HepG2 (cell line): Measurements from ENCODE around the gene GABRR2. TPM values are rescaled to one million over a fixed set of nuclear protein-coding genes. Genes with fewer than 3 reads are reported as not detected.

Source experiments
- ATAC-seq: fragments of 200-7000 bp; cut with Tn5 transposase; 3 replicates; pipeline ENCODE4 v1.9.1; 2020; ENCODE audit warnings: mild to moderate bottlenecking, moderate library complexity
- BruUV-seq: library from RNA; stranded (reverse); fragments of 400-500 nt; replicated peaks from 2 replicates; lab custom pipeline; 2021; lab: Mats Ljungman, UMichigan
- CTCF ChIA-PET: fragments of 300-600 bp; formaldehyde crosslinking; extraction: SDS; loops from one replicate; lab custom pipeline; 2021; ENCODE audit warnings: low total read pairs, inconsistent platforms, low intra/inter-chr PET ratio; lab: Yijun Ruan, JAX
- POLR2A ChIA-PET: fragments of 350-600 bp; sonication (Branson Sonifier 250); formaldehyde crosslinking; loops from one replicate; lab custom pipeline; 2020; ENCODE audit warnings: antibody characterized with exemption, inconsistent platforms; lab: Yijun Ruan, JAX
- DNase-seq: peaks from one replicate; pipeline ENCODE4 v3.0.0-alpha.2; 2015; ENCODE audit warnings: low spot score
- FAIRE-seq: peaks from 3 replicates; lab custom pipeline; 2011; peaks lifted over from hg19 to GRCh38; lab: Jason Lieb, UNC
- H2AFZ ChIP-seq: one replicate; pipeline ENCODE4 v1.6.1; 2011; ENCODE audit warnings: low read length, inconsistent platforms
- H3K27ac ChIP-seq: fragments of 300-600 bp; 3 replicates; pipeline ENCODE4 v1.8.0; 2011; ENCODE audit warnings: mixed run types, mild to moderate bottlenecking, mixed read lengths, low read length, inconsistent platforms; ENCODE audit not compliant: insufficient read depth; ENCODE audit errors: extremely low read length
- H3K27me3 ChIP-seq, 2 experiments: fragments of 200-600 bp in 1 of 2; 2 replicates in 1 of 2; 3 replicates in 1 of 2; pipeline versions ENCODE4 v1.6.0 to v1.8.0; 2011; ENCODE audit warnings: low read length in 2 of 2, mild to moderate bottlenecking in 2 of 2, moderate library complexity in 2 of 2, inconsistent platforms in 1 of 2; ENCODE audit not compliant: insufficient read depth in 2 of 2, control insufficient read depth in 1 of 2
- H3K36me3 ChIP-seq, 2 experiments: fragments of 200-600 bp in 1 of 2; replicated peaks in 1 of 2; 2 replicates in 1 of 2; 3 replicates in 1 of 2; pipeline versions ENCODE4 v1.5.1 to v1.8.0; 2011; ENCODE audit warnings: low read length in 2 of 2, inconsistent platforms in 1 of 2; ENCODE audit not compliant: insufficient read depth in 2 of 2, control insufficient read depth in 1 of 2
- H3K4me1 ChIP-seq: 2 replicates; pipeline ENCODE4 v1.5.1; 2012; ENCODE audit warnings: low read length, inconsistent platforms; ENCODE audit not compliant: insufficient read depth
- H3K4me2 ChIP-seq: 2 replicates; pipeline ENCODE4 v1.6.0; 2011; ENCODE audit warnings: low read depth, low read length, inconsistent platforms
- H3K4me3 ChIP-seq, 3 experiments: fragments of 200-600 bp in 1 of 3; sonication (generic), shearing (Covaris generic) in 1 of 3; replicated peaks in 1 of 3; 2 replicates each; pipeline ENCODE4 v1.5.1; 2011 to 2016; ENCODE audit warnings: low read length in 3 of 3, inconsistent platforms in 2 of 3, low read depth in 2 of 3, mild to moderate bottlenecking in 2 of 3, control low read depth in 1 of 3, mixed read lengths in 1 of 3; ENCODE audit not compliant: insufficient read depth in 1 of 3
- H3K79me2 ChIP-seq: one replicate; pipeline ENCODE4 v1.6.1; 2011; ENCODE audit warnings: low read length, inconsistent platforms; ENCODE audit not compliant: insufficient read depth
- H3K9ac ChIP-seq: 2 replicates; pipeline ENCODE4 v1.6.0; 2011; ENCODE audit warnings: mild to moderate bottlenecking, low read depth, low read length, inconsistent platforms; ENCODE audit not compliant: insufficient read depth
- H3K9me3 ChIP-seq: 2 replicates; pipeline ENCODE4 v1.5.1; 2012; ENCODE audit warnings: mild to moderate bottlenecking, low read length
- H4K20me1 ChIP-seq: 2 replicates; pipeline ENCODE4 v1.6.0; 2011; ENCODE audit warnings: inconsistent platforms, mild to moderate bottlenecking, low read length, moderate library complexity; ENCODE audit not compliant: insufficient read depth
- CEBPG ChIP-seq: IDR thresholded peaks from 2 replicates; pipeline ENCODE4 v1.6.1; 2016
- HNRNPH1 ChIP-seq: fragments of 200-400 bp; formaldehyde crosslinking; optimal IDR thresholded peaks from 2 replicates; pipeline ENCODE3; 2017; ENCODE audit warnings: mild to moderate bottlenecking, low read depth, low read length
- KDM1A ChIP-seq: IDR thresholded peaks from 2 replicates; pipeline ENCODE4 v1.6.1; 2016; ENCODE audit warnings: missing compliant biosample characterization
- POGK ChIP-seq: sonication (generic); formaldehyde crosslinking; conservative IDR thresholded peaks from 2 replicates; pipeline ENCODE4 v1.8.0; 2022; ENCODE audit warnings: mild to moderate bottlenecking, moderate library complexity, missing genetic modification reagents
- RFX1 ChIP-seq: fragments of 450-650 bp; IDR thresholded peaks from 2 replicates; pipeline ENCODE4 v1.6.1; 2017
- RFX3 ChIP-seq: IDR thresholded peaks from 2 replicates; pipeline ENCODE4 v1.6.1; 2016; ENCODE audit warnings: missing biosample characterization, missing genetic modification reagents
- SOX13 ChIP-seq, 3 experiments: fragments of 450-650 bp in 1 of 3; sonication (generic) in 1 of 3; formaldehyde crosslinking in 1 of 3; IDR thresholded peaks in 2 of 3; conservative IDR thresholded peaks in 1 of 3; 2 replicates each; pipeline versions ENCODE4 v1.5.0 to v1.6.1; 2016 to 2020; ENCODE audit warnings: antibody characterized with exemption in 1 of 3, mild to moderate bottlenecking in 1 of 3, missing compliant biosample characterization in 1 of 3, missing genetic modification reagents in 1 of 3, moderate library complexity in 1 of 3
- TCF7 ChIP-seq: sonication (generic); IDR thresholded peaks from 2 replicates; pipeline ENCODE4 v1.6.1; 2016; ENCODE audit warnings: antibody characterized with exemption, low read depth
- ZFP41 ChIP-seq: sonication (generic); formaldehyde crosslinking; IDR thresholded peaks from 2 replicates; pipeline ENCODE4 v1.4.0; 2020; ENCODE audit warnings: mild to moderate bottlenecking, missing genetic modification reagents, borderline replicate concordance
- ZMAT5 ChIP-seq: sonication (generic); formaldehyde crosslinking; IDR thresholded peaks from 2 replicates; pipeline ENCODE4 v1.5.0; 2020; ENCODE audit warnings: mild to moderate bottlenecking, low read depth, missing genetic modification reagents, borderline replicate concordance
- ZNF280D ChIP-seq: sonication (generic); formaldehyde crosslinking; IDR thresholded peaks from 2 replicates; pipeline ENCODE4 v1.5.1; 2020; ENCODE audit warnings: mild to moderate bottlenecking, missing genetic modification reagents
- ZNF609 ChIP-seq: sonication (generic); formaldehyde crosslinking; IDR thresholded peaks from 2 replicates; pipeline ENCODE4 v1.4.0; 2020; ENCODE audit warnings: mild to moderate bottlenecking, missing genetic modification reagents, borderline replicate concordance
- WGBS: methylation state at CpG from one replicate; pipeline ENCODE4 v1.1.6; 2017; ENCODE audit warnings: low lambda C conversion rate; 5-methylcytosine and 5-hydroxymethylcytosine counted together
- in situ Hi-C: cut with HindIII; loops from 2 replicates; pipeline ENCODE4 v1.10.0; 2017; ENCODE audit warnings: low pct_unique_long_range_greater_than_20kb; ENCODE audit not compliant: extremely low pct_ligation_motif_present
- intact Hi-C: fragments of 100-400 bp; cut with micrococcal nuclease; formaldehyde crosslinking; loops from one replicate; pipeline ENCODE4 v1.10.0; 2022; ENCODE audit not compliant: unreplicated experiment
- polyA plus RNA-seq, 8 experiments: library from polyadenylated mRNA; depleted of rRNA in 3 of 8; stranded (reverse) in 7 of 8; unstranded in 1 of 8; fragments of >200 nt; fragmentation: Illumina TruSeq in 4 of 8; extraction: Trizol in 4 of 8; gene quantifications; 2 replicates each; pipeline versions ENCODE4 v1.2.1 to v1.2.3, GENCODE V29; 2011 to 2016; ENCODE audit warnings: low read depth in 4 of 8, missing spikeins in 1 of 8, mixed read lengths in 1 of 8; ENCODE audit not compliant: insufficient read depth in 1 of 8
- total RNA-seq, 5 experiments: library from RNA; depleted of rRNA; stranded (reverse); fragments of >200 nt; fragmentation: Illumina TruSeq; extraction: Trizol; gene quantifications; 2 replicates each; pipeline ENCODE4 v1.2.3, GENCODE V29; 2016; ENCODE audit warnings: low read depth in 1 of 5

GABRR2 gene
- total and polyA plus RNA-seq, 2 of the 13 experiments (the other 11 are each of a cell fraction or from before 2014, with no cell fraction given) = 0.13 TPM; not detected in 1

- H3K9me3 ChIP-seq = no peaks in the 10 kb centered on the region
- H3K36me3 ChIP-seq = no peaks in the 10 kb centered on the region
- DNase-seq (peak; percentile 51), ATAC-seq (peak; percentile 62), FAIRE-seq (peak; percentile 4)
- H3K27me3 ChIP-seq = peaks cover 0 to 1% of the 10 kb centered on the region in 2 experiments; a peak in 1 of 5 replicates
- 9% methylated on average over 4 of the region's 4 CpGs for WGBS
- no peaks in the 10 kb centered on the region for H4K20me1 ChIP-seq
- in situ Hi-C loops = no loop called here
- H2AFZ ChIP-seq = no peak overlapping the region
- intact Hi-C loops = no loop called here
- POLR2A ChIA-PET = interaction anchor here (1.5 kb wide), 1 partner anchor 12 kb away, joined by 3 read pairs; no protein-coding TSS in a partner anchor
- CTCF ChIA-PET = no interaction called here
- no peak overlapping the region for H3K4me3 ChIP-seq
- H3K4me1 ChIP-seq = peaks cover 17% of the 10 kb centered on the region
- no peaks in the 10 kb centered on the region for H3K79me2 ChIP-seq
- no peak overlapping the region for H3K9ac ChIP-seq
- no TSS peak for BruUV-seq
- no peak overlapping the region for H3K27ac ChIP-seq
- H3K4me2 ChIP-seq = peak overlapping the region; percentile 44
- TF ChIP-seq RFX1 (0 out of 2 replicates have a peak, but pooled peaks have one; percentile 27), SOX13 (IDR thresholded peaks at IDR 0.05) (no peak), SOX13 (CRISPR knock-in tag; conservative IDR thresholded peaks at IDR 0.05 in 1 of 2, IDR thresholded peaks at IDR 0.05 in 1 of 2) (peak in 1 of 2 experiments; percentile 7; a peak in 1 of 4 replicates), ZMAT5 (CRISPR knock-in tag) (no peak), ZNF609 (CRISPR knock-in tag) (no peak), KDM1A (CRISPR knock-in tag) (0 out of 2 replicates have a peak, but pooled peaks have one; percentile 21), RFX3 (CRISPR knock-in tag) (0 out of 2 replicates have a peak, but pooled peaks have one; percentile 32), POGK (no peak), ZNF280D (no peak), TCF7 (peak; percentile 39; the same call in 1 of the 2 replicates), ZFP41 (CRISPR knock-in tag) (no peak), HNRNPH1 (no peak), CEBPG (CRISPR knock-in tag) (peak; percentile 68)
These were observed 16.2 kb downstream of the GABRR2 start for GRCh38 chr6:89298680-89299465.
